ENCODE results near the gene NPVF. TPM values are rescaled to one million over a fixed set of nuclear protein-coding genes. Genes with fewer than 3 reads are reported as not detected.

NPVF gene
- total and polyA plus RNA-seq, 2 of the 4 experiments (the other 2 are of a cell fraction): not detected

- TF ChIP-seq RCOR1 (IDR thresholded peaks at IDR 0.05; ENCODE audit: insufficient replicate concordance, low read length): no peak
Measured at GRCh38 chr7:25255611-25256332, 27.5 kb upstream of the NPVF start (continued).

DNA sequence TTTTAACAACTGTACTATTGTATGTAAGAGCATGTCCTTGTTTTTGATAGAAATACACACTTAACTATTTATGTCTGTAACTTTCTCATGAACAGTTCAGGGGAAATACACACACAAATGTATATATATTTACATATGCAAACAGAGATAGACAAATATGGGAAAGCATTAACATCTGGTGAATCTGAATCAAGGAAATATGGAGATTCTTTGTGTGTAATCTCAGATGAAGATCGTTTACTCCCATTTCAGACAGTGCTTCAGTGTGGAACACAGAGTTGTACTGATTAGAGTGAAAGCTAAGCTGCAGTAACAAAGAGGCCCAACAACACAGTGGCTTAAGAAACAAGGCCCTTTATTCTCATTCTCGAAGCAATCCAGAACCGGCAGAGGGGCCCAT lies 26.3 kb upstream of the NPVF start:
- POLR2A ChIA-PET (ENCODE audit: unreplicated experiment): no interaction called here
- Histone ChIP-seq H3K27me3 (ENCODE audit: control insufficient read depth, insufficient read depth, low read length) (peaks cover 2% of the 10 kb centered on the region; the same call in 1 of the 2 replicates), H3K27ac (ENCODE audit: insufficient read depth, low read length) (no peak overlapping the region), H3K4me2 (ENCODE audit: low read depth, low read length) (no peak overlapping the region), H3K9me3 (ENCODE audit: control insufficient read depth, insufficient read depth, low read length) (no peaks in the 10 kb centered on the region), H2BK120ac (ENCODE audit: low read depth, low read length) (no peak overlapping the region), H3K23ac (ENCODE audit: low read depth, low read length) (no peak overlapping the region), H4K8ac (ENCODE audit: low read depth in 2 of 2, low read length in 2 of 2) (no peak overlapping the region), H3K18ac (ENCODE audit: low read depth, low read length) (no peak overlapping the region), H3K36me3 (ENCODE audit: control insufficient read depth, insufficient read depth, low read length) (no peaks in the 10 kb centered on the region), H4K91ac (ENCODE audit: insufficient read depth, low read depth, low read length) (no peak overlapping the region), H3K4ac (ENCODE audit: low read depth, low read length) (no peak overlapping the region), H2AK5ac (ENCODE audit: low read depth, low read length) (no peak overlapping the region), H3K56ac (ENCODE audit: extremely low read depth, insufficient read depth, low read length) (no peak overlapping the region), H3K4me3 (ENCODE audit: insufficient read depth, low read depth, low read length) (no peak overlapping the region), H3K79me1 (ENCODE audit: low read depth in 1 of 2, low read length in 2 of 2) (no peaks in the 10 kb centered on the region), H2AK9ac (replicated peaks; ENCODE audit: low read depth, low read length, poor library complexity) (no peak overlapping the region), H3K14ac (replicated peaks; ENCODE audit: low read depth, low read length) (no peak overlapping the region), H2AFZ (replicated peaks; ENCODE audit: low read length, poor library complexity) (no peak overlapping the region), H3K9ac (ENCODE audit: low read depth, low read length) (no peak overlapping the region), H2BK5ac (ENCODE audit: low read depth, low read length, poor library complexity, severe bottlenecking) (no peak overlapping the region), H2BK15ac (ENCODE audit: low read depth, low read length) (no peak overlapping the region), H4K20me1 (ENCODE audit: insufficient read depth, low read length) (no peaks in the 10 kb centered on the region), H3K4me1 (ENCODE audit: control insufficient read depth, insufficient read depth, low read length) (no peaks in the 10 kb centered on the region), H2BK20ac (ENCODE audit: low read depth, low read length) (no peak overlapping the region), H4K5ac (ENCODE audit: low read depth, low read length) (no peak overlapping the region), H3K9me1 (ENCODE audit: insufficient read depth, low read length) (no peaks in the 10 kb centered on the region)
- dilution Hi-C loops (cut with HindIII; ENCODE audit: low sequenced_read_pairs, unreplicated experiment) (no loop called here), intact Hi-C loops (cut with micrococcal nuclease) (loop anchor here (10.0 kb wide), 1 partner anchor 1910 kb away; the partner anchor contains the start of gene HOXA9), in situ Hi-C loops (cut with MboI; ENCODE audit: low sequenced_read_pairs) (loop anchor here (5.0 kb wide), 3 partner anchors 133 to 598 kb away; no protein-coding TSS in a partner anchor)
- no CpG with 5 or more reads among the region's 3 CpGs for WGBS, 2 experiments (ENCODE audit: extremely low coverage in 2 of 2, insufficient read length in 1 of 2)
- no peak for TF ChIP-seq SMC3 (IDR thresholded peaks at IDR 0.05; ENCODE audit: low read depth, low read length)
- no peak for TF ChIP-seq RCOR1 (IDR thresholded peaks at IDR 0.05; ENCODE audit: insufficient replicate concordance, low read length)
- TF ChIP-seq BHLHE40 (IDR thresholded peaks at IDR 0.05; ENCODE audit: low read depth, low read length): no peak
- TF ChIP-seq POLR2A (IDR thresholded peaks at IDR 0.05; ENCODE audit: low read depth, low read length): no peak
- no peak for TF ChIP-seq MXI1 (IDR thresholded peaks at IDR 0.05; ENCODE audit: borderline replicate concordance, low read depth, low read length)
- no peak for TF ChIP-seq MAZ (IDR thresholded peaks at IDR 0.05; ENCODE audit: borderline replicate concordance, low read depth, low read length)
- TF ChIP-seq MAFK (IDR thresholded peaks at IDR 0.05; ENCODE audit: low read depth, low read length): no peak
- TF ChIP-seq CTCF (conservative IDR thresholded peaks at IDR 0.05; ENCODE audit: low read depth, low read length): no peak
- TF ChIP-seq RAD21 (IDR thresholded peaks at IDR 0.05; ENCODE audit: low read length): no peak
- no peak for TF ChIP-seq NFE2L2 (IDR thresholded peaks at IDR 0.05; ENCODE audit: low read depth, low read length)
- TF ChIP-seq CEBPB (IDR thresholded peaks at IDR 0.05; ENCODE audit: low read depth, low read length): no peak
- no TSS peak for BruUV-seq (replicated peaks)
- DNase-seq (no peak), ATAC-seq (ENCODE audit: low read depth) (no peak)
- CTCF ChIA-PET: no interaction called here

Measured in IMR-90 (cell line).